OCI-M1 (cell line): Measurements from ENCODE around the gene CDCP2.
A peak's percentile ranks its signal among the peaks of the same experiment; 100 is the strongest.
"Not testable (repeated sequence)": the region's sequence is repeated elsewhere in the genome, so short reads cannot be mapped to it uniquely, and the experiment has no call there.

Source experiments
- DNase-seq: peaks from one replicate; lab custom pipeline; 2025; lab: John Stamatoyannopoulos, UW

CDCP2 gene

DNA sequence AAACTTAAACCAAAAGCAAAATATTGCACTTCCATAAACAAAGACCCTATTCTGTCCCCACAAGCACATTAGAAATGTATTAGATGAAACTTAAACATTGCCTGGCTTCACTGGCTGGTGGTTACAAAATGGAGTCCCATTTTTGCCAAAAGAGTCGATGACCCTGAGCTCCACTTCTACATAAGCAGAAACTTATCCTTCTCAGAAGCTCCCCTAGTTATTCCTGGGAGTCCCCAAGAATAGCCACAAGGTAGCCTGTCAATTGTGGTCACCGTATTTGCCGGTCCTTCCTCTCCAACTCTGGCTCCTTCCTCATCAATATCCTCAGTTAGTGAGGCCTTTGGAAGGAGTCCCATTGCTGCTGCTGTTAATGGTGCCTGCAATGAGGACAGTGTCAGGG, 37.3 kb downstream of the CDCP2 start:
- no peak for DNase-seq

- no peak for DNase-seq
These were observed 37.8 kb downstream of the CDCP2 start for GRCh38 chr1:54114955-54115354.

- no peak for DNase-seq
These were observed 38.8 kb downstream of the CDCP2 start for GRCh38 chr1:54114001-54114400.

GRCh38 chr1:54112705-54113368, 40.0 kb downstream of the CDCP2 start:
- no peak for DNase-seq

GRCh38 chr1:54112027-54112426, 40.8 kb downstream of the CDCP2 start:
- no peak for DNase-seq

DNA sequence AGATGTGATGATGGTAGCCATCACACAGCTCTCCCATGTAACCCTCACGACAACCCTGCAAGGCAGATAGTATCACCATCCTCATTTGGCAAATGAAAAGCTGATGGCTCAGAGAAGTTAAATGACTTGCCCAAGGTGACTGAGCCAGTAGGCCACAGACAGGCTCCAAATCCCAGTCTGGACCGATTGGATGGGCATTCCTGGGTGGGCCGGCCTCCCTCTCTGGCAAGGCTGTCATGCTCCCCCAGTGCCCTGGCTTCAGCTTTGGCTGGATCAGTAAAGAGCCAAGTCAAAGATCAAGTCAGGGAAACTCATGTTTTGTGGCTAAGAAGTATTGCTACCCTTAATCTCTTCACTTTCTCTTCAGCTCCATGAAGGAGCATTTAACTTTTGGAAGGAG, 41.2 kb downstream of the CDCP2 start:
- no peak for DNase-seq

DNA sequence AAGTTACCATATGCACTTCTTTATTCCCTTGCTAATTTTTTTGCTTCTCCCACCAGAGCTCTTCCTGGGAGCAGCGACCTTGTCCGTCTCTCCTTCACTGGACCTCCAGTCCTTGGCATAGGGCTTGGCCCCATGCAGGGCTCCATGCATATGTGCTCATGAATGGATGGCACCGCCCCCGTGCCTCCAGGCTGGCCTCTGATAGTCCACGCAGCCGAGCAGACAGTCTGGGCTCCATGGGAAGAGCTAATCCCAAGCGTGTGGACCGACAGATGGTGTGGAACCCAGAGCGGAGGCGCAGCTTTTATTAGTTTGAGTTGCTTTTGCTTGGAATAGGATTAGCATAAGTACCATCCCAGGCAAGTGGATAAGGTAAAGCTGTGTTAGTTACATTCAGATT, 41.8 kb downstream of the CDCP2 start:
- DNase-seq, result no peak

DNA sequence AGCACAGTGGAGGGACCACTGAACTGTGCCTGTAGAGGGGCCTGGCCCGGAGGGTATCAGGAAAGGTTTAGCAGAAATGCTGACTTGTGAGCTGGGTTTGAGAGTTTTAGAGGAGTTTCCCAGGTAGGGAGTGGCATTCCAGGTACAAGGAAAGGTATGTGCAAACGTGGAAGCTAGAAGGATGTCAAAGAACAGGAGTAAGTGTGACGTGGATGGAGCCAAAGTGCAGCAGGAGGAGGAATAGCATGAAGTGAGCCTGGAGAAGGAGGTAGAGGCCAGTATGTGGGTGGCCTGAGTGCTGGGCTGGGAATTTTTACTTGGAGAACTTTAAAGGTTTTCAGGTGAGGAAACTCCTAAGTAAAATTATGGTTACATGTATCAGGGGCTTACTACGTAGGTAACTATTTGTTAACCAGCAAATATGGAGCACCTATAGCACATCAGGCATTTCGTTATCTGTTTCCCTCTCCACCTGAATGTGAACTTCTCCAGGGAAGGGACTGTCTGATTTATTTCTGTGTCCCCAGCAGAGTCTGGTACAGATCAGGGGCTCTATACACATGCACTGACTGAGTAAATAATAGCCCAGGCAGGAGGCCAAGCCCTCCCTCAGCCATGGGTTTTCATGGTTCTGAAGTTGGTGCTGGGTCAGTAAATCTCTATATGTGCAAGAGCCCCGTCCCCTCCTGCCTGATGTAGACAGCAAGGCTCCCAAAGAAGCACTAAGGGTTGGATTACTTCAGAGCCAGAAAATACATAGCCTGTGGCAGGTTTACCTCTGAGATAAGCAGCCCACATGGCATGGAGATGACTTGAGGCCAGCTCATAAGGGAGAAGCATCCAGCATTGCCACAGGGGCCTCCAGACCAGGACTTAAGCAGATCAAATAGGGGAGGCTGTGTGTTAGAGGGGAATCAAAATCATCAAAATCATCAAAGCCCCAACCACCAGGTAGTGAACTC, 43.4 kb downstream of the CDCP2 start:
- peak; percentile 17 for DNase-seq

- DNase-seq, result no peak
These were observed 44.6 kb downstream of the CDCP2 start for GRCh38 chr1:54108156-54108555.

DNA sequence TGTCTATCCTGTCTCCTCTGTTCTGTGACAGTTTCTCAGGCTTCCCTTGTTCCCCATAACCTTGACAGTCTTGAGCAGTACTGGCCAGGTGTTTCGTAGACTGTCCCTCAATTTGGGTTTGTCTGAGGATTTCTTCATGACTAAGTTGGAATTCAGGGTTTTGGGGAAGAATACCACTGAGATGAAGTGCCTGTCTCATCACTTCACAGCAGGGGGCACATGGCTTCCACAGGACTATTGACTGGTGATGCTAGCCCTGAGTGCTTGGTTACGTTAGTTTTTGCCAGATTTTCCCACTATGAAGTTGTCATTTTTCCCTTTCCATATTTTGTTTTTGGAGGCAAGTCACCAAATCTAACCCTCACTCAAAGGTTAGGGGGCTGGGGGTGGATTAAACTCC, 45.7 kb downstream of the CDCP2 start:
- no peak for DNase-seq

DNA sequence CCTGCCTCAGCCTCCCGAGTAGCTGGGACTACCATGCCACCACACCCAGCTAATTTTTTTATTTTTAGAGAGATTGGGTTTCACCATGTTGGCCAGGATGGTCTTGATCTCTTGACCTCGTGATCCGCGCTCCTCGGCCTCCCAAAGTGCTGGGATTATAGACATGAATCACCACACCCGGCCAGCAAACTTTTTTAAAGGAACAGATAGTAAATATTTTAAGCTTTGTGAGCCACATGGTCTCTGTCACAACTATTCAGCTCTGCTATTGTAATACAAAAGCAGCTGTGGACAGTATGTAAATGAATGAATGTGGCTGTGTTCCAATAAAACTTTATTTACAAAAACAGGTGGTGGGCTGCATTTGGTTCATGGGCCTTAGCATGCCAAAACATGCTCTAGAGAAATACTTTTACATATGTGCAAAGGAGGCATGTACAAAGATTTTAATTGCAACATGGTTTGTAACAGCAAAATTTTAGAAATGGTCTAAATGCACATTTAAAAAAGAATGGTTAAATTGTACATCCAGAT, 47.0 kb downstream of the CDCP2 start:
- DNase-seq, result no peak

DNA sequence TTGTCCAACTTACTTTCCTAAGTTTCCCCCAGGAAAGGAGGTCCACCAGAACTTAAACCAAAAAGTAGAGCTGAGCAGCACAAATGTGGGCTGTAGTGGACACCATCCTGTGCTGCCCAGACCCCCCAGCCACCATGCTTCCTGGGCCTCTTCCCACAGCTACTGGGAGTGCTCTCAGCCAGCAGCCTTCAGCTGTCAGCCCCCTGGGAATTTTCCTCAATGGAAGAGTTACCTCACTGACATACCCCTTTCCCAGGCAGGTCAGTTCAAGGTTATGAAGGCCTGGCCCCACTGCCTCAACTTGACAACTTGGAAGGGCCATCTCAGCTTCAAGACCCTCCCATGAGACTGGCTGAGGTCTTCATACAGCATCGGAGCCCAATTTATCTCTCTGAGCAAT, 47.7 kb downstream of the CDCP2 start:
- no peak for DNase-seq

DNA sequence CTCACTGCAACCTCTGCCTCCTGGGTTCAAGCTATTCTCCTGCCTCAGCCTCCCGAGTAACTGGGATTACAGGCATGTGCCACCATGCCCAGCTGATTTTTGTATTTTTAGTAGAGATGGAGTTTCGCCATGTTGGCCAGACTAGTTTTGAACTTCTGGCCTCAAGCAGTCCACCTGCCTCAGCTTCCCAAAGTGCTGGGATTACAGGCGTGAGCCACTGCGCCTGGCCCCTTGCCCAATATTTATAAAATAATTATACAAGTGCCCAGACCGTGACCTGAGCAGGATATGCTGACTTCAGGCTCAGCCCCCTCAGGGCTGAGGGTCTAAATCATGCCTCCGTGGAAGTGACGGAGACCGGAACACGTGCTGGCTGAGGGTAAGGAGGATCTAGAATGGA, 48.2 kb downstream of the CDCP2 start:
- DNase-seq, result not testable (repeated sequence)

- DNase-seq, result no peak
These were observed 49.4 kb downstream of the CDCP2 start for GRCh38 chr1:54103414-54103813.

DNA sequence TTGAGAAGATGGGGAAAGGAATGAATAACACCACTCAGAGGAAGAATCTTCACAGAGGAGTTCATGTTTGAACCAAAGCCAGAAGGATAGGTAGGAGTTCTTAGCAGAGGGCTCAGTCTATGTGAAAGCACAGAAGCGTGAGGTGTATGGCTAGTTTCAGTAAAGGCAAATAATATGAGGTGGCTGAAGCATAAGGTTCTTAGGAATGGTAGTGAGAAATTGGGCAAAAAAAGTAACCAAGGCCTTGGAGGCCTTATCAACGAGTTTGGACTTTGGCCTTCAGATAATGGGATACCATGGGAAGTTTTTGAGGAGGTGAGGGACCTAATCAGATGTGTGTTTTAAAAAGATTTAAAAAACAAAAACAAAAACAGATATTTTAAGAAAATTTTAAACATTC, 52.3 kb downstream of the CDCP2 start:
- DNase-seq, result no peak

GRCh38 chr1:54099061-54099610, 53.7 kb downstream of the CDCP2 start:
- no peak for DNase-seq

DNA sequence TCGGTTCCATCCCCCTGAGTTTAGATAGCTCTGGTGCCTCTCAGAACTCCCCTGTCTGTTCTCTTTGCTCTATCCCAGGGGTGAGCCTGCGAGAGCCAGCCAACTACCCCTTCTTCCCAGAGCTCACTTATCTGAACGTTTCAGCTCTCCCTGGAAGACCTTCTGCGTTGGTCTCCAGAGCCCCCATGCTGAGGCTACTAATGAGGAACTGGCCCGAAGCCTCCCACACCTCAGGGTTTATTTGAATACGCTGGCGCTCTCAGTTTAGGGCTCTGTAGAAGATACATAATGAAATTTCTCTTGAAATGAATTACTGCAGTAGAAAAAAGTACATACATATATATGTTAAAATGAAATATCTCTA, 55.9 kb downstream of the CDCP2 start:
- no peak for DNase-seq

GRCh38 chr1:54096227-54096876, 56.4 kb downstream of the CDCP2 start:
- no peak for DNase-seq

GRCh38 chr1:54095546-54096226, 57.1 kb downstream of the CDCP2 start:
- DNase-seq, result no peak

DNA sequence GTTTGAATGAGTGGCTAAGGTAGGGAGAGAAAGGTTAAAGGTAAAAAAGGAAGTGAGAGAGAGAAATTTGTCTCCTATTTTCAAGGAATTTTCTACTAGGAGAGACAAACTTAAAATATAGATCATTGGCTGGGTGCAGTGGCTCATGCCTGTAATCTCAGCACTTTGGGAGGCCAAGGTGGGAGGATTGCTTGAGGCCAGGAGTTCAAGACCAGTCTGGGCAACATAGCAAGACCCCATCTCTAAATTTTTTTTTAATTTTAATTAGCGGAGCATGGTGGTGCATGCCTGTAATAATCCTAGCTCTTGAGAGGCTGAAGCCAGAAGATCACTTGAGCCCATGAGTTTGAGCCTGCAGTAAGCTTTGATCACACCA, 58.1 kb downstream of the CDCP2 start:
- not testable (repeated sequence) for DNase-seq

GRCh38 chr1:54094001-54094729, 58.6 kb downstream of the CDCP2 start:
- DNase-seq, result no peak
